Tongue (tissue), 2 donors: ENCODE measurements around the gene NACC1. TPM values are rescaled to one million over a fixed set of nuclear protein-coding genes. Genes with fewer than 3 reads are reported as not detected.

Experiments
- DNase-seq: peaks from one replicate; pipeline ENCODE4 v3.0.0-alpha.2; 2015
- total RNA-seq: library from RNA; depleted of rRNA; stranded (reverse); fragments of >200 nt; gene quantifications from one replicate; pipeline ENCODE4 v1.2.3, GENCODE V29; 2014

NACC1 gene
- total RNA-seq, 1 donor from 2014 or later, result 16.2 TPM

DNA sequence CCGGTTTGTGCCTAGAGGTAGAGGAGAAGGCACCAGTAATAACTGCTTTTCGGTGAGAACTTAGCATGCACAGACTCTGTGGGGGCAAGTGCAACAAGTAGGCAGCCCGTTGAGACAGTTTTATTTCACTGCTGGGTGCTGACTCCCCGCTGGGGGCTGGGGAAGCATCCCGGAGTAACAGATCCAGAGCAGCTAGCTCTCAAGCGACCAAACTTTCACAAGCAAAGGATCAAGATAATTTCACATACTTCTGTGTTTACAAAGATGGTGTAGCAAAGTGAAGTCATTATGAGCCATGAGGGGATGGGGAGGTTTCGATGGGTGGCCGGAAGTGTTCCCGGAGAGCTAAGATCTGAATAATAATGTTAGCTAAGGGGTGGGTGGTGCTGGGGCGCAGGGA is 2.8 kb downstream of the NACC1 start:
- no peak for DNase-seq

DNA sequence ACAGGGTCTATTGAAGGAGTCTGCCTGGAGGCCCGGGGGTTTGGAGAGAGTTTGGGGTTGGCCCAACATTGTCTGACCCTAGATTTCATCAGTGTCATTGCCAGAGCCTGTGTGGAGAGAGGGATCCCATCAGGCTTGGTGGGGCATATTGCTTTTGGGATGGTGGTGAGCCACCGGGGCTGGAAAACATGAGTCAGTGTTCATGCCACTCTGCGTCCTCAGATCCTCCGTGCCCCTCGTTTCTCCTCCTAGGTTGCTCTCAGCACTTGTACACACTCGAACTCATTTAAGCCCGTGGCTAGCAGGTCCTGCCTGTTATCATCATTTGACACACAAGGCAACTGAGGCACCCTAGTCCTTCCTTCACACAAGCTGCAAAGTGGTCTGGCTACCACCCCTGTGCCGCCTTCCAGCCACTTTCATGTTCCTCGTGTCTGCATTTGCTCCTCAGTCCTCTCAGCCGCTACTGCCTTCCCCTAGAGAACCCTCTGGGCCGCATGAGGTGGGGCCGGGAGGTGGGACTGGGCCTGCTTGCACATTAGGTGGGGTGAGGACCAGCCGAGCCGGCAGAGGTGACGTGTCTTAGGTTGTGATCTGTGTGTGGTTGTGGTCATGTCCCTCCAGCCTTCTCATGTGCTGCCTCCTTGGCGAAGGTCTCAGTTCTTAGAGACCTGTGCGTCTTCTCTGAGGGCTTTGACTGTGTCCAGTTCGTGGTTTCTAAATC is 3.6 kb downstream of the NACC1 start:
- DNase-seq, result no peak

DNA sequence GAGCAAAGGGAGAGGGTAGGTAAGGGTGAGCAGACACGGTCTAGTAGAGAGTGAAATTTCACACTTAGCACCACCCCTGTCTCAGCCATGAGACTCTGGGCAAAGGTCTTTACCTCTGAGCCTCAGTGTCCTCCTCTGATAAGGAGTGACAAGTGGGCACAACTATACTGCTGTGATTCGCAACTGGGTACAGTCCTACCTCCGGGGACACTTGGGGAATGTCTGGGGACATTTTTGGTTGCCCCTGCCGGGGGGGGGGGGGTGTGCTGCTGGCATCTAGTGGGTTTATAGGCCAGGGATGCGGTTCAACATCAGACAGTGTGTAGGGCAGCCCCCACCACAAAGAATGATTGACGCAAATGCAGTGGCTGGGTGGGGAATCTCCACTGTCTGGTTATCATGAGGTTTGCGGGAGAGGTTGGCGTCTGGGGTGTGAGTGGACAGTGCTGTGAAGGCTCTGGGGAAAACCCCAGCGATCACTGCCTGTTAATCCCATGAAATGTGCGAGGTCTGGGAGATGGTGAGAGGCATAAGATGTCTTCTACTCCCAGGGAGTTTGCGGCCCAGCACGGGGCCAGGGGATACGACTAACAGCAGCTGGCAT is 4.3 kb downstream of the NACC1 start:
- DNase-seq, result no peak

DNA sequence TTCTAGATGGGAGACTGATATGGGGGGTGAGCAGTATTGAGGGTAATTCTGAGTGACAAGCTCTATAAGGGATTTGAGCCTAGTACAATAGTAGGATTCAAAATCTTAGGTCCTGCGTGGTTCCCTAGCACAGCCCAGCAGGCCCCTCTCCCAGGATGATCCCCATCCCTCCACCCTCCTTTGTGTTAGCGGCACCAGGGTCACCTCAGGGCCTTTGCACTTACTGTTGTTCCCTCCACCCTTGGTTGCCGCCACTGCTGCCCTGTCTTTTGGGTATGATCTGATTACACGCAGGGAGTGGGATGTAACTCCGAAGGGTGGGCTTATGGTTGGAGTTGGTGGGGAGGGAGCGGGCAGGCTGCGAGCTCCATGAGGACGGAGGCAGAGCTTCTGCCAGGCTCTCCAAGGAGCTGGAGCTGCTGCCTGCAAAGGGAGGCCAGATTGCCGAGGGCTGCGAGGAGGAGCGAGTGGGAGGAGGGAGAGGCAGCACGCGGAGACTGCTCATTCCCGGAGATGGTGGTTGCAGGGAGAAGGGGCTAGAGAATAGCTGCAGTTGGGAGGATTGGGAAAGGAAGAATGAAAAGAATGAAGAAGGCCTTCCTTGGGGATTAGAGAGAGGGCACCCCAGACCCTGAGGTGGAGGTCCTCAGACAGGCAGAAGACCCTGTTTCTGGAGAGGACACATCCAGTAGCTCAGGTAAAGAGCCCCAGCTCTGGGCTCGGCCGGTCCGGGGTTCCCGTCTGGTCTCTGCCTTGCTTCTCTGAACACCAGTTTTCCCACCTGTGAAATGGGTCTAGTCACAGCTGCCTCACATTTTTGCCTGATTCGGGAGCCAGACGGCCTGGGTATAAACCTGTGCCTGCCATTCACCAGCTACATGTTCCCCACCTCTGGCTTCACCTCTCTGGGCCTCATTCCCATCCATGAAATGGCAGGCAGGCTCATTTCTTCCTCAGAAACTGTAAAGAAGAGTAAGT is 5.2 kb downstream of the NACC1 start:
- no peak for DNase-seq

DNA sequence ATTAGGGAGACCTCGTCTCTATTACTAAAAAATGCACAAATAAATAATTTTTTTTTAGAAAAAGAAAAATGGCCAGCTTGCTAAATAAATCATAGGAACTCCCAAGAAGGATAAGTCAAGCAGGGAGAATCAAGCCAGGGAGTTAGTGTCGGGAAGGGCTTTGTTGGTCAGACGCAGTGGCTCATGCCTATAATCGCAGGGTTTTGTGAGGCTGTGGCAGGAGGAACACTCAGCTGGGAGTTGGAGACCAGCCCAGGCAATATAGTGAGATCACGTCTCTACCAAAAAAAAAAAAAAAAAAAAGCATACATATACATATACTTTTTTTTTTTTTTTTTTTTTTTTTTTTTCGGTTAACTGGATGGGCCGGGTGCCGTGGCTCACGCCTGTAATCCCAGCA is 9.0 kb downstream of the NACC1 start:
- no peak for DNase-seq

DNA sequence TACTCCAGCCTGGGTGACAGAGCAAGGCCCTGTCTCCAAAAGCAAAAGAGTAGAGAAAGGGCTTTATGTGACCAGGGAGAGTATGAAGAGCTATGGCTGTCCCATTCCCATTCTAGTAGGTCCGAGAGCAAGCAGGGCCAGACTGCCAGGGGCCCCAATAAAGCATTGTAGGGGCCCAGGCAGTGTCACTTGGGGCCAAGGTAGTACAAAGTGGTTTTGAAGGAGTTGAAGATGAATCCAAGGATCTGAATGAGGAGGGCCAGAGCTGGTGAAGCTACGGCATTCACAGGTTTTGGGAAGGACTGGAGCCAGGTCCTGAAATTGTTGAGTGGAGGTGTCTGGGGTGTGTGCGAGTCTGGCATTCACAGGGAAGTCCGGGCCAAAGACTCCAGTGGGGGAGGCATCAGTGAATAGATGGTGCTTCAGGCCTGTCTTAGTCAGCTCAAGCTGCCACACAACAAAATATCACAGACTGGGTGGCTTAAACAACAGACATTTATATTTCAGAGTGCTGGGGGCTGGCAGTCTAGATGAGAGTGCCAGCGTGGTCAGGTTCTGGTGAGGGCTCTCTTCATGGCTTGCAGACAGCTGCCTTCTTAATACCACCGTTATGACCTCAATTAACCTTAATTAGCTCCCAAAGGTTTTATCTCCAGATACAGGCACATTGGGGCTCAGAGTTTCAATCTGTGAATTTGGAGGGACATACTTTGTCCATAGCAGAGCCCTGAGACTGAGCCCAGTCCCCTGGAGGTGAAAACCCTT is 9.9 kb downstream of the NACC1 start:
- DNase-seq, result no peak

DNA sequence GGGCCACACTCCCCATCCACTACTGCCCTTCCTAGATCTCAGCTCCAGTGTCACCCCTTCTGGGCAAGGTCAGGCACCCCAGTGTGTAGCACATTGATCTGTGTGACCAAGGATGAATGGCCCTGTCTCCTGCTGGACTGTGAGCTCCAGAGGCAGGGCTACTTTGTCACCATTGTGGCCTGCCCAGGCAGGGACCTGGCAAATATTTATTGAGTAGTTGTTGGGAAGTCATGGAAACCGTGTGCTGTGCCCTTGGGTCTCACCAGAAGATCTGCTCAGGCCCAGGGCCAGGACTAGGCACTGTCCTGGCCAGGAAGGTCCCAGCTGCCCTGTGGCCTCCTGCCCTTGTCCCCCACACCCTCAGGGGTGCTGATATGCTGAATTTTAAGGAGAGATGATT is 10.5 kb downstream of the NACC1 start:
- no peak for DNase-seq

DNA sequence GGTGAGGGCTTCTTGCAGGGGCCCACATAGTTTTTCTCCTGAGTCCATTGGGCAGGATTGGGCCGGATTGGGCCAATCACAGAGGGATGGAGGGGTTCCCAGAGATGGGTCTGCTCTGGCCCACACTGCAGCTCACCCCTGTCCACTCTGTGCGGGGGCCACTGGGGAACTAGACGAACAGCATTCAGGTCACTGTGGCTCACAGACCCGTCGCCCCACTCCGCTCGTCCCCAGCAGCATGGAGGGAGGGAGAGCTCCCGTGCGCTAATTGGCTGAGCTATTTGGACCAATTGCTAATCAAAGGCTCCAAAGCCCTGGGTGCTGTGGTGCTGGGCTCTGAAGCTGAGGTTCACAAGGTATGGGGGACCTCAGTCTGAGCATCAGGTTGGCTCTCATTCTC is 11.3 kb downstream of the NACC1 start:
- DNase-seq, result no peak

DNA sequence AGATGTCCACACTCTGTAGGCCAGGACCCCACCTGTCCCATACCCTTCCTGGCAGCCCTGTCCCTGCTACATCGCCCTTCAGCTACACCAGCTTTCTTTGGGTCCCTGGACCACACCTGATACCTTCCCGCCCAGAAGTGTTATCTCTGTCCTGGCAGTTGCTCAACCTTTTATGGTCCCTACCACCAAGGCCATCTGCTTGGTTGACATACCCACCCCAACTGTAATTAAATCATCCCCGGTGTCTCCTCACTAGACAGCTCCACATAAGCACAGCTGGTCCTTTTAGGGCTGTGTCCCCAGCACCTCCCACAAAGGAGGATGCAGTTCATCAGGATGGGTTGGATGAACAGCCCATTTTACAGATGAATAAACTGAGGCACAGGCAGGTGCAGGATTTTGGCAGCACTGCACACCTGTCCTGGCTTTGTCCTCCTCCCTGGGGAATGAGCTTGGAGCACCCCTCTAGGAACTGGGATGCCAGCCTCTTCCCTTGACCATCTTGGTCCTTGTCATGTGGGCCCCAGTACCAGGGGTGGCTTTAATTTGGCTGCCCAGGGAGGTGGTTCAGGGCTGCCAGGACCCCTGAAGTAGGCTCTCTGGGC is 12.9 kb downstream of the NACC1 start:
- DNase-seq, result no peak

DNA sequence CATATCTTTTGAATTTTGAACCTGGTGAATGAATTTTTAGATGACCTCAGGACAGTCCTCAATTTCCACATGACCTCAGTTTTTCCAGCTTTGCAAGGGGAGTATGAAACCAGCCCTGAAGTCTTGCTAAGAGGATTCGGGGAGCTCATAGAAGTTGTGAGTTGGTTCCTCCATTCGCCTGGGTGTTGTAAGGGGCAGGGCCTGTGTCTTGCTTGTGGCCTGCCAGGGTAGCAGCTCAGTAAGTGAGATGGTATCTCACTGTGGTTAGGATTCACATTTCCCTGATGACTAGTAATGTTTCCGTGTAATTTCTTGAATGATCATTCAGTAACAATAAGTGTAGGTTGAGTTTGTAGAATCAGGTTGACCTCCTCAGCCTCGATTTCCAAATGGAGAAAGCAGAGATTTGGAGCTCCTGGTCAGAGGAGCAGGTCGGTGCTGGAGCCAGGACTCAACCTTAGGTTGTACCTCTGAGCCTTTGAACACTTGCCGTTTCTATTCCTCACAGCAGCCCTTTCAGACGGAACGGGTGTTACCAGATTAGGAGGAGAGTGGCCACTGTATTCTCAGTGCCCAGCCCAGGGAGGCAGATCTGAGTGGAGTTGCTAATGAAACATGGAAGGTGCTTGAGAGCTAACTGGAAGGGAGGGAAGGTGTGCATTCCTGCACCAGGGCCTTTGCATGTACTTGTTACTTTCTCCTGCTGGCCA is 14.6 kb downstream of the NACC1 start:
- no peak for DNase-seq

DNA sequence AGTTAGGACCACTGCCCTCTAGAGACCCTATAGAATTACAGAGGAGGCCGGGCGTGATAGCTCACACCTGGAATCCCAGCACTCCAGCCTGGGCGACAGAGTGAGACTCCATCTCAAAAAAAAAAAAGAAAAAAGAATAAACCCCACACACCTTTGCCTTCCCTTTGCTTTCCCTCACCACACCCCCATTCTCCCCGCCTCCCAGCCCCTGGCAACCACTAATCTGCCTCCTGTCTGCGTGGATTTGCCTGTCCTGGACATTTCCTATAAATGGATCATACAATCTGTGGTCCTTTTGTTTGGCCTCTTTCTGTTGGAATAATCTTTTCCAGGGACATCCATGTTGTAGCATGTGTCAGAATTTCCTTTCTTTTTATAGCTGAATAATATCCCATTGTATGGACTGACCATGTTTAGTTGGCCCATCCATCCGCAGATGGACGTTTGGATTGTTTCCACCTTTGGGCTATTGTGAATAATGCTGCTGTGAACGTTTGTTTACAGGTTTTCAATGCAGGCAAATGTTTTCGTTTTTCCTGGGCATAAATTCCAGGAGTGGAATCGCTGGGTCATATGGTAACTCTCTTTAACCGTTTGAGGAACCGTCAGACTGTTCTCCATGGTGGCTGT is 15.3 kb downstream of the NACC1 start:
- no peak for DNase-seq

DNA sequence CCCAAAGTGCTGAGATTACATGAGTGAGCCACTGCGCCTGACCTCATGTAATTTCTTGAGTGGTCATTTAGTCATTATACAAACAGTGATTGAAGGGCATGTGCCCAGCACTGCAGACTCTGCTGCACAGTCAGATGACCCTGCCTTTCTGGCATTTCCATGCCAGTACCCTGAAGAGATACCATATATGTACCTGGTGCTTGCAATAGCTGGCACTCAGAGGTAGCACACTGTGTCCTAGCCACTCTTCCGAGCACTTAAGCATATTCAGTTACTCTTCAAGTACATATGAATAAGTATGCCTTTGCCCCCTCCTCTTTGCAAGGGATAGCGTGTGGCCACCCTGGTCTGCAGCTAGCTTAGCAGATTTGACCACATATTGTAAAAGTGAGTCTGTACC is 16.6 kb downstream of the NACC1 start:
- no peak for DNase-seq

DNA sequence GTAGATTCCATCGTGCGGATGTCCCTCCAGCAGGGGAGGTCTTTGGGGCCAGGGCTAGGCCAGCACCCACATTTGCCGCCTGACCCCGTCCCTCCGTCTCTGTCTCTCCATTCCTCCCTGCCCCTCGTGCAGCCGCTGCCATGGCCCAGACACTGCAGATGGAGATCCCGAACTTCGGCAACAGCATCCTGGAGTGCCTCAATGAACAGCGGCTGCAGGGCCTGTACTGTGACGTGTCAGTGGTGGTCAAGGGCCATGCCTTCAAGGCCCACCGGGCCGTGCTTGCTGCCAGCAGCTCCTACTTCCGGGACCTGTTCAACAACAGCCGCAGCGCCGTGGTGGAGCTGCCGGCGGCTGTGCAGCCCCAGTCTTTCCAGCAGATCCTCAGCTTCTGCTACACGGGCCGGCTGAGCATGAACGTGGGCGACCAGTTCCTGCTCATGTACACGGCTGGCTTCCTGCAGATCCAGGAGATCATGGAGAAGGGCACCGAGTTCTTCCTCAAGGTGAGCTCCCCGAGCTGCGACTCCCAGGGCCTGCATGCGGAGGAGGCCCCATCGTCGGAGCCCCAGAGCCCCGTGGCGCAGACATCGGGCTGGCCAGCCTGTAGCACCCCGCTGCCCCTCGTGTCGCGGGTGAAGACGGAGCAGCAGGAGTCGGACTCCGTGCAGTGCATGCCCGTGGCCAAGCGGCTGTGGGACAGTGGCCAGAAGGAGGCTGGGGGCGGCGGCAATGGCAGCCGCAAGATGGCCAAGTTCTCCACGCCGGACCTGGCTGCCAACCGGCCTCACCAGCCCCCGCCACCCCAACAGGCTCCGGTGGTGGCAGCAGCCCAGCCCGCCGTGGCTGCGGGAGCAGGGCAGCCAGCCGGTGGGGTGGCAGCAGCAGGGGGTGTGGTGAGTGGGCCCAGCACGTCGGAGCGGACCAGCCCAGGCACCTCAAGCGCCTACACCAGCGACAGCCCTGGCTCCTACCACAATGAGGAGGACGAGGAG is 17.3 kb downstream of the NACC1 start:
- DNase-seq, result no peak

DNA sequence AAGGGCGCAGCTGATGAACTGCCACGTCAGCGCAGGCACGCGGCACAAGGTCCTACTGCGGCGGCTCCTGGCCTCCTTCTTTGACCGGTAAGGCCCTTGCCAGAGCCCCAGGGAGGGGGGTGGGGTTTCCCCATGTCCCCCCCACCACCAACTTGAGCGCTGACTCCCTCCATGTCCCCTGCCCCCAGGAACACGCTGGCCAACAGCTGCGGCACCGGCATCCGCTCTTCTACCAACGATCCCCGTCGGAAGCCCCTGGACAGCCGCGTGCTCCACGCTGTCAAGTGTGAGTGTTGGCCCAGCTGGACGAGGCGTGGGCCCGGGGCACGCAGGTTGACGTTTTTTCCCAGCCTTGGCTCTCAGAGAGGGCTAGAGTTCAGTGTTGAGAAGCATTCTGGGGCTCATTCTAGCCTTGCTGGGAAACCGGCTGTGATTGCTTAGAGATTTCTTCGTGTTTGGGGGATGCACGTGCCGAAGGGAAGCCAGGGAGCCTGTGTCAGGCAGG is 19.3 kb downstream of the NACC1 start:
- no peak for DNase-seq

DNA sequence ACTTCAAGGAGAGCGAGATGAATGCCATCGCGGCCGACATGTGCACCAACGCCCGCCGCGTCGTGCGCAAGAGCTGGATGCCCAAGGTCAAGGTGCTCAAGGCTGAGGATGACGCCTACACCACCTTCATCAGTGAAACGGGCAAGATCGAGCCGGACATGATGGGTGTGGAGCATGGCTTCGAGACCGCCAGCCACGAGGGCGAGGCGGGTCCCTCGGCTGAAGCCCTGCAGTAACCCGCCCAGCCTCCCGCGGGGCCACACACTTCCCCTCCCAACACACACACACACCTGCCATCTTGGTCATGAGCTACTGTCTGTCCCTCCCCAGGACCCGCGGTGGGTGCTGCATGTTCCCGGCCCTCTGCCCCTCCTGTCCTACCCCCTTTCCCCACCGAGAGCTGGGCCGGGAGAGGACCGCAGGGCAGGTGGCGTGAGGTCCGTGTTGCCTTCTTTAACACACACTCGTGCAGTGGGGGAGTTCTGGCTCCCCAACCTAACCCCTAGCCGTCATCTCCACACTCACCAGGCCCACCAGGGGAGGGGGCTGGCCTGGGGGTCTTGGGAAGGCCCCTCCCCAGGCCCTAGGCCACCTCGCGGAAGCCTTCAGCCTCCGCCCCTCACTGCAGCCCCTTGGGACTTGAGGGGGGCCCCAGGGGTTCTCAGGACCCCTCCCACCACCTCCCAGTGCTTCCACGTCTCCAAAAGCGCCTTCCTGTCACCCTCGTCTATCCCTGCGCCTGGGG is 20.3 kb downstream of the NACC1 start:
- no peak for DNase-seq

DNA sequence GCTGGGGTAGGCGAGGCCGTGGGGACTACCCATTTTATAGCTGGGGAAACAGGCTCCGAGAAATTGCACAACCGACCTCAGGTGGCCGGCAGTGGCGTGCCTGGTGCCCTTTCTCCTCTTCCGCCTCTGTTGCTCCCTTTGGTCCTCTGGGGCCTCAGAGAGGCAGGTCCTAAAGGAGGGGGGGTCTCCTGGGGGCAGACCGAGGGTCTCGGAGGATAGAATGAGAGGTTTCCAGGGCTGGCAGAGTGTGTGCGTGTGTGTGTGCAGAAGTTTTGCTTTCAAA is 20.8 kb downstream of the NACC1 start:
- no peak for DNase-seq

DNA sequence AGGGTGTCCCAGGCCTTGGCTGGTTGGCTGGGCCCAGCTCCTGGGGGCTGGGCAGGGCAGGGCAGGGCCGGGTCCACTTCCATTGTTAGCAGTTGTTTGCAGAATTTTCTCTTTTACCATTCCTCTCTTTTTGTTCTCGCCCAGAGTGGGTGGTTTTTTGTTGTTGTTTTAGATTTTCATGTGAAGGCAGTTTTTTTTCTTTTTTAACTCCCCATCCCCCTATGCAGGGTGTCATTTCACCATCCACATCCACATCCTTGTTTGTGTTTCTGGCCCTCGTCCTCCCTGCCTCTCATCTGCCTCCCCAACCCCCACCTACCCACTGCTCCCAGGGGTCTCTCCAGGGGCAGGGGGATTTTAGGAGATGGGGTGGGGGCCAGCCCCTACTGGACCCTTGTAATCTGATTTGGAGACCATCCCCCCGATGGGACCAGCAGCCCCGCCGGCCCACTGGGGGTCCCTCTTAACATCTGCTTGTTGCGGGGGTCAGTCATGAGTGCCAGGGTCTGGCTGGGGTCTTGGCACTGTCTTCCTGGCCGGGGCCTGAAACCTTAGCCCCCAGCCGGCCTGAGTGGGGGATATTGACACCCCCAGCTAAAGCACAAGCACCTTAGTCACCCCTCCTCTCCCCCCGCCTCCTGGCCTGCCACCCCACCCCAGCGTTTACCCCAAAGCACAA is 21.7 kb downstream of the NACC1 start:
- DNase-seq, result no peak
